ENCODE measurements around the gene DSTYK.

GRCh38 chr1:205129447-205130029 lies 82.0 kb downstream of the DSTYK start:
- no peak for TF ChIP-seq POLR2A (IDR thresholded peaks at IDR 0.05)
- TF ChIP-seq CTCF (IDR thresholded peaks at IDR 0.05): no peak

Data from thyroid gland (tissue), 4 donors.